Activated naive CD8-positive, alpha-beta T cell treated with anti-CD3 and anti-CD28 coated beads, Interleukin-2, amount 10 ng/mL, durations not matched to agents 7 days and 5 days (primary cell): ENCODE results near the gene C1orf50. TPM values are rescaled to one million over a fixed set of nuclear protein-coding genes. Genes with fewer than 3 reads are reported as not detected.

ENCODE experiments used
- ATAC-seq: fragments of 150-1000 bp; cut with Tn5 transposase; one replicate; pipeline ENCODE4 v1.10.0; 2021; ENCODE audit warnings: low read depth, moderate library complexity
- POLR2A ChIA-PET: fragments of 350-600 bp; sonication (Branson Sonifier 250); formaldehyde crosslinking; loops from one replicate; lab custom pipeline; 2021; ENCODE audit warnings: antibody characterized with exemption; lab: Charles Lee
- DNase-seq: peaks from one replicate; pipeline ENCODE4 v3.0.0; 2021
- H3K27ac Mint-ChIP-seq: one replicate; pipeline ENCODE4 v1.8.0; 2022; ENCODE audit warnings: mild to moderate bottlenecking, mixed read lengths
- H3K27me3 Mint-ChIP-seq: one replicate; pipeline ENCODE4 v1.8.0; 2022; ENCODE audit warnings: mild to moderate bottlenecking, moderate library complexity, mixed read lengths
- H3K36me3 Mint-ChIP-seq: one replicate; pipeline ENCODE4 v1.8.0; 2021; ENCODE audit warnings: mild to moderate bottlenecking, mixed read lengths
- H3K4me1 Mint-ChIP-seq: one replicate; pipeline ENCODE4 v1.8.0; 2021; ENCODE audit warnings: mixed read lengths
- H3K4me3 Mint-ChIP-seq: one replicate; pipeline ENCODE4 v1.8.0; 2022; ENCODE audit warnings: mild to moderate bottlenecking, moderate library complexity, mixed read lengths
- H3K9me3 Mint-ChIP-seq: one replicate; pipeline ENCODE4 v1.8.0; 2021; ENCODE audit warnings: mixed read lengths
- total RNA-seq, 2 experiments: library from RNA; stranded (reverse); gene quantifications; one replicate each; pipeline ENCODE4 v1.2.3, GENCODE V29; 2021

Gene C1orf50
- total RNA-seq, 2 experiments from 2014 or later: 10.4 to 10.9 TPM

DNA sequence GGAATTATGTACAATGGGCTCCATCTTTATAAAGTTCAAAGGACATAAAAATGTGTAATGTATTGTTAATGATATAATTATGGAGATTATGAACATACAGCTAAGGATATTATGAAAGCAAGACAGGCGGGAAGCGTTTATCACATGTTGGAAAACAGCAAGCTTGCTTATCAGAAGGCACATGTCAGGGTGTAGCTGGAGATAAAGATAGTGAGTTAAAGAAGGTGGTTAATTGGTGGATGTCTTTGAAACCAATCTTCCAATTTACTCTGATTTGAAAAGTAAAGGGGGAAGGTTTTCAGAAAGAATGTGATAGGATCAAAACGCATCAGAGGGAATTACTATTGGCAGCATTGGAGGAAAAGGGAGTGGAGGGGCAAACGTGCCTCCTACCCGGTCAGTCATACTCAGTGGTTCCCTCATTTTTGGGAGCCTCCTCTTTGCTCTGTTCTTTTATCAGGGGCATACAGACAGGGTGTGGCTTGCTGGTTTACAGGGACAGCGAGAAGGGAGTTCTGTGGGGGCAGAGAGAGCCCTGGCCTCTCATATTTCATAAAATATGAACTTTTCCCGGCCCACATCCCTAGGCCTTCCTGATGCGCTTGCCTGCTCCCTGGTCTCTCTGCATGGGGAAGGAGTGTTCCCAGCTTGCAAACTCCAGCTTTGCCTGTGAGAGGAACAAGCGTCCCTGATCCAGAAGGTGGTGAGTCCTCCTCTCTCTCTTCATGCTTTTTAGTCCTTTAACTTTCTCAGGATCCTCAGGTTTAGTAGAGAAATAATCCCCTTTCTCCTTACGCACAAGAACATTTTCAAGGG, 58.2 kb downstream of the C1orf50 start:
- Mint-ChIP-seq H3K27me3 (peaks cover 2% of the 10 kb centered on the region), H3K9me3 (no peaks in the 10 kb centered on the region), H3K4me1 (peaks cover 8% of the 10 kb centered on the region), H3K36me3 (no peaks in the 10 kb centered on the region), H3K4me3 (no peak overlapping the region), H3K27ac (no peak overlapping the region)
- ATAC-seq (no peak), DNase-seq (no peak)
- POLR2A ChIA-PET: no interaction called here

Other genes with a start within 250 kb of the C1orf50 start
- gene PPIH, start 108.8 kb upstream of the C1orf50 start, total RNA-seq: 10 to 100 TPM; 90.3 to 98.6 TPM
- 100 to 1,000 TPM; 529 to 531 TPM for gene YBX1, start 84.8 kb upstream of the C1orf50 start, total RNA-seq
- not detected for gene CLDN19, start 27.0 kb upstream of the C1orf50 start, total RNA-seq
- gene P3H1, start 221 bp upstream of the C1orf50 start, total RNA-seq: 10 to 100 TPM; 44.1 to 49.9 TPM
- gene TMEM269, start 17.7 kb downstream of the C1orf50 start, total RNA-seq: under 1 TPM; 0.22 to 0.48 TPM
- gene ERMAP, start 49.9 kb downstream of the C1orf50 start, total RNA-seq: 1 to 10 TPM; 3.9 to 5.0 TPM
- gene SVBP, start 50.1 kb downstream of the C1orf50 start, total RNA-seq: 10 to 100 TPM; 15.8 to 18.1 TPM
- gene ZNF691, start 79.4 kb downstream of the C1orf50 start, total RNA-seq: 10 to 100 TPM; 12.2 to 14.1 TPM
- 10 to 100 TPM; 80.8 to 82.3 TPM for gene SLC2A1, start 191.6 kb downstream of the C1orf50 start, total RNA-seq